Measurements from ENCODE around the gene WIZ. TPM values are rescaled to one million over a fixed set of nuclear protein-coding genes. Genes with fewer than 3 reads are reported as not detected.
"Not testable (repeated sequence)": the region's sequence is repeated elsewhere in the genome, so short reads cannot be mapped to it uniquely, and the experiment has no call there.

Gene WIZ
- total and polyA plus RNA-seq, 2 of the 8 experiments (the other 6 are each of a cell fraction or from before 2014, with no cell fraction given), result 12.5 to 33.2 TPM

DNA sequence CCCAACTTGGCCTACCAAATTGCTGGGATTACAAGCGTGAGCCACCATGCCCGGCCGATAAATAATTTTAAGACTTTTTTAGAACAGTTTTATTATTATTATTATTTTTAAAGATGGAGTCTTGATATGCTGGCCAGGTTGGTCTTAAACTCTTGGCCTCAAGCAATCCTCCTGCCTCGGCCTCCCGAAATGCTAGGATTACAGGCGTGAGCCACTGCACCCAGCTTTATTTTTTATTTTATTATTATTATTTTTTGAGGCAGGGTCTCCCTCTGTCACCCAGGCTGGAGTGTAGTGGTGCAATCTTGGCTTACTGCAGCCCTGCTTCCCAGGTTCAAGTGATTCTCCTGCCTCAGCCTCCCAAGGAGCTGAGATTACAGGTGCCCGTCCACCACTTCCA lies 31.2 kb upstream of the WIZ start:
- H3K56ac ChIP-seq (replicated peaks; ENCODE audit: insufficient read length, low read depth, low read length); H2BK20ac ChIP-seq (ENCODE audit: low read length); H2BK5ac ChIP-seq (ENCODE audit: low read depth, low read length); H3K79me2 ChIP-seq (ENCODE audit: control insufficient read depth in 1 of 2, insufficient read depth in 2 of 2, low read length in 2 of 2); H4K8ac ChIP-seq (ENCODE audit: extremely low read depth, insufficient read depth, low read length); H2BK15ac ChIP-seq (ENCODE audit: low read length); H3K79me1 ChIP-seq (ENCODE audit: low read depth, low read length); DNase-seq (ENCODE audit: low read depth in 1 of 2, low spot score in 2 of 2); H4K5ac ChIP-seq (ENCODE audit: insufficient read length, low read depth, low read length); FAIRE-seq; POLR2A ChIA-PET (ENCODE audit: partially characterized antibody); H2BK12ac ChIP-seq (ENCODE audit: low read depth, low read length); H3K9ac ChIP-seq (replicated peaks in 1 of 4; ENCODE audit: extremely low read depth in 1 of 4, low read depth in 3 of 4, low read length in 3 of 4); H3K27ac ChIP-seq (ENCODE audit: low read depth, low read length); H2AK5ac ChIP-seq (ENCODE audit: low read depth, low read length); H3K23me2 ChIP-seq (ENCODE audit: low read depth, low read length); H3K4me2 ChIP-seq (ENCODE audit: insufficient read depth in 1 of 2, low read depth in 2 of 2, low read length in 2 of 2); H3K4ac ChIP-seq (replicated peaks; ENCODE audit: insufficient read length, low read depth, low read length); H3K36me3 ChIP-seq (ENCODE audit: control insufficient read depth in 2 of 4, insufficient read depth in 4 of 4, low read length in 3 of 4); H3K18ac ChIP-seq (ENCODE audit: extremely low read depth, low read length); H3K27me3 ChIP-seq (replicated peaks in 1 of 4; ENCODE audit: control insufficient read depth in 3 of 4, extremely low read depth in 1 of 4, insufficient read depth in 3 of 4, low read length in 3 of 4); H4K91ac ChIP-seq (replicated peaks; ENCODE audit: insufficient read length, low read length); H2BK120ac ChIP-seq (replicated peaks; ENCODE audit: low read depth, low read length); H3K4me1 ChIP-seq (replicated peaks in 1 of 4; ENCODE audit: control insufficient read depth in 3 of 4, insufficient read depth in 4 of 4, low read length in 3 of 4); H4K20me1 ChIP-seq (replicated peaks in 1 of 2; ENCODE audit: control insufficient read depth in 1 of 2, insufficient read depth in 2 of 2, low read length in 2 of 2); H3K4me3 ChIP-seq (ENCODE audit: extremely low read depth in 1 of 4, insufficient read depth in 2 of 4, low read depth in 3 of 4, low read length in 4 of 4); H3K23ac ChIP-seq (ENCODE audit: insufficient read length); H3K14ac ChIP-seq (ENCODE audit: insufficient read length); H2AFZ ChIP-seq (ENCODE audit: low read length): not testable (repeated sequence)
- CTCF ChIA-PET (ENCODE audit: partially characterized antibody), result interaction anchor here (0.7 kb wide), 1 partner anchor 27 kb away, joined by 3 read pairs; no protein-coding TSS in a partner anchor
- peaks cover 42 to 63% of the 10 kb centered on the region in 2 experiments for H3K9me3 ChIP-seq (ENCODE audit: insufficient read depth in 2 of 2, low read depth in 1 of 2, low read length in 1 of 2)
- 79% methylated on average over 6 of the region's 7 CpGs; no CpG with 5 or more reads in 1 of the 2 experiments for WGBS, 2 experiments (ENCODE audit: extremely low coverage in 1 of 2, insufficient coverage in 1 of 2, insufficient read length in 1 of 2, insufficient replicate concordance in 2 of 2, low coverage in 1 of 2, low lambda C conversion rate in 2 of 2, missing lambda C conversion rate in 1 of 2)

All from H1 (cell line).